ENCODE data around the gene MUC3A.

MUC3A gene

DNA sequence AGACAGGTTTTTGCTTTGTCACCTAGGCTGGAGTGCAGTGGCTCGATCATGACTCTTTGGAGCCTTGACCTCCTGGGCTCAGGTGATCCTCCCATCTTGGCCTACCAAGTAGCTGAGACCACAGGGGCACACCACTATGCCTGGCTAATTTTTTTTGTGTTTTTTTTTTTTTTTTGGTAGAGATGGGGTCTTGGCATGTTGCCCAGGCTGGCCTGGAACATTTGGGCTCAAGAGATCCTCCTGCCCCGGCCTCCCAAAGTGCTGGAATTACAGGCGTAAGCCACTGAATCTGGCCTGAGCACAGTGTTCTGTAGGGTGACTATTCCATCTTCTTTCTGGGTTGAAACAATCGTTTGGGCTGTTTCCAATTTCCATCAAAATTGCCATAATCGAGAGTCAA lies 1.5 kb upstream of the MUC3A start:
- DNase-seq: no peak

DNA sequence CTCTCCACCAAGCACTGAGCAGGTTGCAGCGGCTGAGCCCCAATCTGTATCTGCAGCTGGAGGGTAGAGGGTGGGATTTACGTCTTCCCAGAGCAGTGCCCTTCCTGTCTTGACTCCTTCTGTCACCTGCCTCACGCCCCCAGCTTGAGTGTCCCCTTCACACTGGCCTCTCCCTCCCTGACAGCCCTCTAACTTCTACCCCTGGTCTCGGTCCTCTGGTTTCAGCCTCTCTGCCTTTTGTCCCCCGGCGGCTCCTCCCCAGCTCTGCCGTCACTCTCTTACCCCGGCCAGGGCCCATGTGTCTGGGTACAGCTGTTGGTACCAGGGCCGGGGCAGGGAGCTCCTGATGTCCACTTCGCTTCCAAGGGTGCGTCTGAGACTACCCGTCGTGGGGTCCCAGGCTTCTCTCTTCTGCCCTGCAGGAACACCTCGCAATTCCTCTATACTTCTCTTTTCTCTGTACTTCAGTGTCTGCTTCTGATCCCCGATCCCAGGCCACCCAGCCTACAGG lies 654 bp downstream of the MUC3A start:
- no peak for DNase-seq

DNA sequence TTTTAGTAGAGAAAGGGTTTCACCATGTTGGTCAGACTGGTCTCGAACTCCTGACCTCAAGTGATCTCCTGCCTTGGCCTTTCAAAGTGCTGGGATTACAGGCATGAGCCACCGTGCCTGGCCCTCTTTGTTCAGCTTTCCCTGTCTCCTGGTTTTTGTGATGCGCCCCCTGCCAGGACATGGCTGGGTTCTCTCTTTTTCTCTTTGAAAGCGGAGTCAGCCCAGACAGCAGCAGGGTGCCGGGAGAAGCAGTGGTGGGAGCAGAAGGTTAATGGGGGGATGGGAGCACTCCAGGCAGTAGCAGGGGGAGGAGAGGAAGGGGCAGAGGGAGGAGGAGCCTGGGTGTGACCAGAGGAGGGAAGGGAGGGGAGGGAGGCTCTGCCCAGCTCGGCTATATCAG lies 1.8 kb downstream of the MUC3A start:
- DNase-seq: no peak

DNA sequence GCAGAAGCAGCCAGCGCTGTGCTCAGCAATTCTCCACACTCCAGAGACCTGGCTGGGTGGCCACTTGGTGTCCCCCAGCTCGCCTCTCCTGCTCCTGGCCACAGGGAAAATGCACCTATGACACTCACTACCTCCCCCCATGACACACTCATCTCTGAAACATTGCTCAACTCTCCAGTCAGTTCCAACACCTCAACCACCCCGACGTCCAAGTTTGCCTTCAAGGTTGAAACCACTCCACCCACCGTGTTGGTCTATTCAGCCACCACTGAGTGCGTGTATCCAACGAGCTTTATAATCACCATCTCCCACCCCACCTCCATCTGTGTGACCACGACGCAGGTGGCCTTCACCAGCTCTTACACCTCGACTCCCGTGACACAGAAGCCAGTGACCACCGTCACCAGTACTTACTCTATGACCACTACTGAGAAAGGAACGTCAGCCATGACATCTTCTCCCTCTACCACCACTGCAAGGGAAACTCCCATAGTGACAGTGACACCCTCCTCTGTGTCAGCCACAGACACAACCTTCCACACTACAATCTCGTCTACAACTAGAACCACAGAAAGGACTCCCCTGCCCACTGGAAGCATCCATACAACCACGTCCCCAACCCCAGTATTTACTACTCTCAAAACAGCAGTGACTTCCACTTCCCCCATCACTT lies 2.7 kb downstream of the MUC3A start:
- no peak for DNase-seq

DNA sequence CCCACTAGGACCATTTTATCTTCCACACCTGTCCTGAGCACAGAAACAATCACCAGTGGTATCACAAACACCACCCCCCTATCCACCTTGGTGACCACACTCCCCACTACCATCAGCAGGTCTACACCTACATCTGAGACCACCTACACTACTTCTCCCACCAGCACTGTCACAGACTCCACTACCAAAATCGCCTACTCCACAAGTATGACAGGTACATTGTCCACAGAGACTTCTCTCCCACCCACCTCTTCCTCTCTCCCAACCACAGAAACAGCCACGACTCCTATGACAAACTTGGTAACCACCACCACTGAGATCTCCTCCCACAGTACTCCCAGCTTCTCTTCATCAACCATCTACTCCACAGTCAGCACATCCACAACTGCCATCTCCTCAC lies 3.3 kb downstream of the MUC3A start:
- DNase-seq: no peak

DNA sequence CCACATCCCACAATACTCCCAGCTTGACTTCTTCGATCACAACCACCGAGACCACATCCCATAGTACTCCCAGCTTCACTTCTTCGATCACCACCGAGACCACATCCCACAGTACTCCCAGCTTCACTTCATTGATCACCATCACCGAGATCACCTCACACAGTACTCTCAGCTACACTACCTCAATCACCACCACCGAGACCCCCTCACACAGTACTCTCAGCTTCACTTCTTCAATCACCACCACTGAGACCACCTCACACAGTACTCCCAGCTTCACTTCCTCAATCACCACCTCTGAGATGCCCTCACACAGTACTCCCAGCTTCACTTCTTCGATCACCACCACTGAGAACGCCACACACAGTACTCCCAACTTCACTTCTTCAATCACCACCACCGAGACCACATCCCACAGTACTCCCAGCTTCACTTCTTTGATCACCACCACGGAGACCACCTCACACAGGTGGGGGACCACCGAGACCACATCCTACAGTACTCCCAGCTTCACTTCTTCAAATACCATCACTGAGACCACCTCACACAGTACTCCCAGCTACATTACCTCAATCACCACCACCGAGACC lies 8.6 kb downstream of the MUC3A start:
- no peak for DNase-seq

DNA sequence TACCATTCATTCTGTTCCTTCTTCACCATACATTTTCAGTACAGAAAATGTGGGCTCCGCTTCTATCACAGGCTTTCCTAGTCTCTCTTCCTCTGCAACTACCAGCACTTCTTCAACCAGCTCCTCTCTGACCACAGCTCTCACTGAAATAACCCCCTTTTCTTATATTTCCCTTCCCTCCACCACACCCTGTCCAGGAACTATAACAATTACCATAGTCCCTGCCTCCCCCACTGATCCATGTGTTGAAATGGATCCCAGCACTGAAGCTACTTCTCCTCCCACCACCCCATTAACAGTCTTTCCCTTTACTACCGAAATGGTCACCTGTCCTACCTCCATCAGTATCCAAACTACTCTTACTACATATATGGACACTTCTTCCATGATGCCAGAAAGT lies 10.6 kb downstream of the MUC3A start:
- DNase-seq: no peak

DNA sequence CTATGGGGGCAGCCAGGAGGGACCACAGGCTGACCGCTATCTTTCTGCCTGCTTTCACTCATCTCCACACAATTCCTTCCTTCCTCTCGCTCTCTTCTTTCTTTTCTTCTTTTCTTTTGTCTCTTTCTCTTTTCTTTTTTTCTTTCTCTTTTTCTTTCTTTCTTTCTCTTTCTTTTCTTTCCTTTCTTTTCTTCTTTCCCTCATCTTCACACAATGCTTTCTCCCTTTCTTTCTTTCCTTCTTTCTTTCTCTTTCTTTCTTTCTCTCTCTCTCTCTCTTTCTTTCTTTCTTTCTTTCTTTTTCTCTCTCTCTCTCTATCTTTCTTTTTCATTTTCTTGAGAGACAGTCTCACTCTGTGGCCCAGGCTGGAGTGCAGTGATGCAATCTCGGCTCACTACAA lies 13.2 kb downstream of the MUC3A start:
- no peak for DNase-seq

DNA sequence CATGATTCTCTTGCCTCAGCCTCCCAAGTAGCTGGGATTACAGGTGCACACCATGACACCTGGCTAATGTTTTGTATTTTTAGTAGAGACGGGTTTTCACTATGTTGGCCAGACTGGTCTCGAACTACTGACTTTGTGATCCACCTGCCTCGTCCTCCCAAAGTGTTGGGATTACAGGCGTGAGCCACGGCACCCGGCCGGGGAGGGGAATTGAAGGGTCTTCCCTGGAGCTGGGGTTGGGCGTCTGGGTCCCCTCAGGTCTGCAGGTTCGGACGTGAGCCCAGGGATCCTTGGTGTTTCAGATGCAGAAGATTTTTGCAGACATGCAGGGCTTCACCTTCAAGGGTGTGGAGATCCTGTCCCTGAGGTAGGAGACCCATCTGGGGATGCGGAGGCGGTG lies 14.1 kb downstream of the MUC3A start:
- no peak for DNase-seq

DNA sequence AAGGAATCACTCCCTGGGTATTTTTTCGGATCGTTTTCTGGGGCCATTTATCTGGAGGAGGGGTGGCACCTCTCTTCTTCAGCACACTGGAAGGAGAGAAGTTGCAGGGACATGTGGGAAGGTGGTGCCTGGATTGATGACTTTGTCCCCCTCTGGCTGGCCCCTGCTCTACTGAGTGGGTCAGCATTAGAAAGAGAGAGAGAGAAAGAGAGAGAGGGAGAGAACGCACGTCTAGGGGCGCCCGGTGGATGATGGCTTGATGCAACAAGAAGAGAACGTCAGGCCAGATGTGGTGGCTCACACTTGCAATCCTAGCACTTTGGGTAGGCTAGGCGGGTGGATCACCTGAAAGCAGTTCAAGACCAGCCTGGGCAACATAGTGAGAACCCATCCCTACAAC lies 14.5 kb downstream of the MUC3A start:
- no peak for DNase-seq

DNA sequence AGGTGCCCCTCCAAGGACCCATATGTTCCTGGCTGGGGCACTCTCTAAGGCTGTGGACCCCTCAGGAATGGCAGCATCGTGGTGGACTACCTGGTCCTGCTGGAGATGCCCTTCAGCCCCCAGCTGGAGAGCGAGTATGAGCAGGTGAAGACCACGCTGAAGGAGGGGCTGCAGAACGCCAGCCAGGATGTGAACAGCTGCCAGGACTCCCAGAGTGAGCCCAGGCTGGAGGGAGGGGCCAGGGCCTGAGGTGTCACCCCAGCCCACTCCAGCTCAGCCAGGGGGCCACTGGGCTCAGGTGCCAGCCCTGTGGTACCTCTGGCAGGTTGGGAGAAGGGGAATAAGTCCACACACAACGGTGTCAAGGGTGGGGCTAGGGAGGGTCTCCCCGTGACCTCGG lies 15.3 kb downstream of the MUC3A start:
- no peak for DNase-seq

DNA sequence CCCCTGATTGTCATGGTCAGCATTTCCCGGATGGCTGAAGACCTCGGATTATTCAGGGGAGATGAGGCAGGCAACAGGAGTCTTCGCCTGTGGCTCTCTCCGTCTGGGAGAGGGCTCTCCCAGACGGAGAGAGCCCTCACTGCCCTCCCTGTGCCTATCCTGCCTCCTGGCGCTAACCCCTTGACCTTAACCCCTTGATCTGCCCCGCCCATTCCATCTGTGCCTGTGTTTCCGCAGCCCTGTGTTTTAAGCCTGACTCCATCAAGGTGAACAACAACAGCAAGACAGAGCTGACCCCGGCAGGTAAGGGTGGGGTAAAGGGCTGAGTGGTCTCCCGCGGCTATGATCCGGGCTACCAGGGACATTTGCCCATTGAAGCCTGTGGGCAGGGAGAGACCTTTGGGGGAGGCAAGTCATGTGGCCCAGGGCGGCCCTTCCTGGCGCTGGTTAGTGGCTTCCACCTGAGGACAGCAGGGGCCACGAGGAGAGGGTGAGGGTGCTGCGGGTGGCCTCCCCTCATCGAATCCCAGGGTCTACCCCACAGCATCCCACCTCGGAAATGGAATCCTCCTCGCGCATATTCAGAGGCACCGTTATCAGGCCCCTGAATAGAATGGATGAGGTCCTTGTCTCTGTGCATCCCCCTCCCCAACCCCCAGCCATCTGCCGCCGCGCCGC lies 15.8 kb downstream of the MUC3A start:
- DNase-seq: no peak

DNA sequence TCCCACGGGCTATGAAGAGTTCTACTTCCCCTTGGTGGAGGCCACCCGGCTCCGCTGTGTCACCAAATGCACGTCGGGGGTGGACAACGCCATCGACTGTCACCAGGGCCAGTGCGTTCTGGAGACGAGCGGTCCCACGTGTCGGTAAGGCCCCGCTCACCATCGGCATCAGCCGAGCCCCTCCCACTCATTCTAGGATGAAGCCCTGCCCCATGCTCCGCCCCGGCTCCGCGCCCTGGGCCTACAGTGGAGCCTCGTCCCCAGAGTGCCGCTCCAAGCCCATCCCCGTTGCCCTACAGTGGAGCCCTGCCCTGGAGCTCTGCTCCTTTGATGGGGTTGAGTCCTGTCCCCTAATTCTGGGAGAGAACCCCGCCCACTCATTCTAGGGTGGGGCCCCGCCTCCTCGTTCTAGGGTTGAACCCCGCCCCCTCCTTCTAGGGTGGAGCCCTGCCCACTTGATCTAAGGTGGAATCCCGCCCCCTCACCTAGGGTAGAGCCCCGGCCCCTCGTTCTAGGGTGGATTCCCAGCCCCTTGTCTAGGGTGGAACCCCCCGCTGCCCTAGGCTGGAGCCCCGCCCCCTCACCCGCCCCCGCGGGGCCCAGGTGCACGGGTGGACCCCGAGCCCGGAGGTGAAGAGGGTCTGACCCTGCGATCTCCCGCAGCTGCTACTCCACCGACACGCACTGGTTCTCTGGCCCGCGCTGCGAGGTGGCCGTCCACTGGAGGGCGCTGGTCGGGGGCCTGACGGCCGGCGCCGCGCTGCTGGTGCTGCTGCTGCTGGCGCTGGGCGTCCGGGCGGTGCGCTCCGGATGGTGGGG lies 16.6 kb downstream of the MUC3A start:
- no peak for DNase-seq

DNA sequence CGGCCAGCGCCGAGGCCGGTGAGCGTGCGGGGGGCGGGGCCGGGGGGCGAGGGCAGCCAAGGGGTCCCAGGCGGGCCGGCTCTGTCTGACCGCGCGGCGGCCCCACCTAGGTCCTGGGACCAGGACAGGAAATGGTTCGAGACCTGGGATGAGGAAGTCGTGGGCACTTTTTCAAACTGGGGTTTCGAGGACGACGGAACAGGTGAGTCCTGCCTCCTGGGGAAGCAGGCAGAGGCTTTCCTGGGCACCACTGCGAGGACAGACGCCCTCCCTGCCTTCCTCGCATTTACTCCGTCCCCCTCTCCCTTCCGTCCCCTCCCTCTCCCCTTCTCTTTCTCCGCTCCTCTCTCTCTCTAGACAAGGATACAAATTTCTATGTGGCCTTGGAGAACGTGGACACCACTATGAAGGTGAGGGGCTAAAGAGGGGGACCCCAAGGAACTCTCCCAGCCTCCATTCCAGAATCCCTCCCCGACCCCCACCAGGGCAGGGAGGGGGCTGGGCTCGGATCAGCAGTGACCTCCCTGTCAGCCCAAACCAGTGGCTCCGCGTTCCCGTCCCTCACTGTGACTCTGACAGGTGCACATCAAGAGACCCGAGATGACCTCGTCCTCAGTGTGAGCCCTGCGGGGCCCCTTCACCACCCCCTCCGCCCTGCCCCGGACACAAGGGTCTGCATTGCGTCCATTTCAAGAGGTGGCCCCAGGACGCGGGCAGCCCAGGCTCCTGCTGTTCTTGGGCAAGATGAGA lies 17.4 kb downstream of the MUC3A start:
- DNase-seq: no peak

DNA sequence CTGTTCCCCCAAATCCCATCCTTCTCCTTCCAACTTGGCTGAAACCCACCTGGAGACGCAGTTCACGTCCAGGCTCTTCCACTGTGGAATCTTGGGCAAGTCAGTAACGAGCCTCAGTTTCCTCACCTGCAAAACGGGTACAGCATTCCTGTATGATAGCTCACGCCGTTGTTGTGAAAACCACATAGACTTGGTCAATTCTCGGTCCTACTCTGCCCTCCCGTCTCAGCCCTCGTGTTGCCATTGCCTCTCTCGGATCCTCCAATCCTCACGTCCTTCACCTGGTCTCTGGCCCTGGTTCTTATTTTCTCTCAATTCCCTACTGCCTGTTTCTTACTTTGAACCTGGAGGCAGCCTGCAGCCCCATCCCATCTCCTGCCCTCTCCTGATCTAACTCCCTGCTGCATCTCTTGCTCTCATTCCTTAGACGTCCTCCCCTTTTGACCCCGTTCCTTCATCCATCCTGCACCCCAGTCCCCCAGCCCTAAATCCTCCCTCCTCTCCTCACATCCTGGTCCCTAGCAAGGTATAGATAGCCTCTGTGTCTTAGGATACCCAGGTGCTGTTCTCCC lies 18.0 kb downstream of the MUC3A start:
- DNase-seq: no peak

DNA sequence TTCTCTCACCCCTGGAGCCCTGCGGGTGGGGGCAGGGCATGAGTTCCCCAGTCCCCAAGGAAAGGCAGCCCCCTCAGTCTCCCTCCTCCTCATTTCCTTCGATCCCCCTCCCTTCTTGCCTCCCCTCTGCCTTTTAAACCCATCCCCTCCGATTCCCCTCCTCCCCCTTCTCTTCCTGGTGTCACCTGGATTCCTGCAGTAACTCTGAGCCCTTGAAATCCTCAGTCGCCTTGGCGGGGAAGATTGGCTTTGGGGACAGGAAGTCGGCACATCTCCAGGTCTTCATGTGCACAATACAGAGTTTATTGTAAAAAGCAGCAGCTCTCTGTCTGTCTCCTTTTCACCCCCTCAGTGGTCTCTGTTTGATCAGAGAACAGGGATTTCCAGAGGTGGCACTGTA lies 18.7 kb downstream of the MUC3A start:
- DNase-seq: no peak

DNA sequence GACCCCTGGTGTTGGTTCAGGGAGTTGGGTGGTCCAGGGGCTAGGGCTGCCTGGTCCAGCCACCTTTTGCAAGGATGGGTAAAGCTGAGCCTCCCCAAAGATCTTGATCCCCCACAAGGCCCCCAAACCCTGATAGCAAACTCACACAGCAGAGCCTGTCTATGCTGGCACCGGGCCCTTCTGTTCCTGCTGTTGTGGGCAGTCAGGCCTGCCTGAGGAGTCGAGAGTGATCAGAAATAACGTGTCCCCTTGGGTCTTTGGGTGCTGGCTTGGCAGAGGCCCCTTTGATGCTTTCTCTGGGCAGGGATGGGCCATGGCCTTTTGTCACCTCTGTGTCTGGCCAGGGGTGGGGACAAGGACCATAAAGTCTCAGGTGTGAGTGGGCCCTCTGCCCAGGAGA lies 19.3 kb downstream of the MUC3A start:
- DNase-seq: no peak

DNA sequence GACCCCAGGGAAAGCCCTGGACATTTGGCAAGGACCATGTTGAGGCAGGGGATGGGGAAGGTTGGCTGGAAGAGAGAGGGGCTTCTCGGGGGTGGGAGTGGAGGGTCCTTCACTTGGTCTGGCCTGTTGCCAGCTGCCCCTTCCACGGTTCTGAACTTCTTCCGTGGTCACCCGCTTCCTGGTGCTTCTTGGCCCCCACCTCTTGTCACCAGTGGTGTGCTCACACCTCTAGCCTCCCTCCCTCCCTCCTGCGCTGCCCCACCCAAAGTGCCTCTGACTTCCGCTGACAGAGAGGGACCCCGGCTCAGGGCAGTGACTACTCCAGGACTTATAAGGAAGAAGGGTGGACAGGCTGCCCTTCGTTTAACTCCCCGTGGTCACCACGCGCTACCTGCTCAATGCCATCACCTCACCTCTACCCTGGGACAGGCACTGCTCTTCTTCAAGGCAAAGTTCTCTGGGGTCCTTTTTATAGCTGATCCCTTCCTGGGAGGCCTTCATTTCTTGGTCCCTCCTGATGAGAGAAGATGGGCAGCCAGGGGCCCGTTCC lies 19.8 kb downstream of the MUC3A start, which contains the start of gene MUC12:
Gene MUC12 (plus strand): TSS at position 500 of the 550 bp plus-strand sequence. CDS start 58 bp downstream, outside the sequence.
- no peak for DNase-seq

DNA sequence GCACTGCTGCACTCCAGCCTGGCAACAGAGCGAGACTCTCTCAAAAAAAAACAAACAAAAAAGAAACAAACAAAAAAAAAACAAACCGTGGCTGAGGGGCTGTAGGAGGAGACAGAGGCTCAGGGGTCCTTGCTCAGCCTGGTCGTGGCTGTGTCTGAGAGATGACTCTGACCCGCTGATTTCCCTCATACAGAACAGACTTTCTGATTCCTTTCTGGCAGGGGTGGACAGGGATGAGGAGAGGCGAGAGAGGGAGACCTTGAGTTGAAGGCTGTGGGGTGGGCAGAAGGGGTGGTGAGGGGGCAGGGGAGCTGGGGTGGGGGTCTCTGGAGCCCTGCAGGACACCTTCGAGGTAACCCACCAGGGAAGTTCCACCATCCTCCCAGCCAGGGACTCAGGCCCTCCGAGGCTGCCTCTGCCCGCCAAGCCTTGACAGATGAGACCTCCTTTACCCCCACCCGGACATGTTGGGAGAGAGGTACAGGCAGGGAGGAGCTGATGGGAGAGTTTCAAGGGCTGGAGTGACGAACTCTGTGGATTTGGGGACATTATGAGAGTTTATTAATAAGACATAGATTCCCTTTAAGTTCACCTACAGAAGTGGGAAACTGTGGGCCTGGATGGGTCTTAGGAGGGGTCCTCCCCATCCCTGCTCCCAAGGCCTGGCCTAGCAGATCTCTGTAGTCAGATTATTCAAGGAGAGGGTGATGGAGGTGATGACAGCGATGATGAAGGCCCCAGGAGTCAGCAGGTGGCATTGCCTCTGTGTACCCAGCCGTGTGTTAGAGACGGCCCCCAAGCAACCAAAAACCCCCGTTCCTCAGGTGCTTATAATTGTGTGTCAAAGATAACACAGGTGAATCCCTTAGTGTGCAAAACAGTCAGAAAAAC lies 22.0 kb downstream of the MUC3A start:
- no peak for DNase-seq

DNA sequence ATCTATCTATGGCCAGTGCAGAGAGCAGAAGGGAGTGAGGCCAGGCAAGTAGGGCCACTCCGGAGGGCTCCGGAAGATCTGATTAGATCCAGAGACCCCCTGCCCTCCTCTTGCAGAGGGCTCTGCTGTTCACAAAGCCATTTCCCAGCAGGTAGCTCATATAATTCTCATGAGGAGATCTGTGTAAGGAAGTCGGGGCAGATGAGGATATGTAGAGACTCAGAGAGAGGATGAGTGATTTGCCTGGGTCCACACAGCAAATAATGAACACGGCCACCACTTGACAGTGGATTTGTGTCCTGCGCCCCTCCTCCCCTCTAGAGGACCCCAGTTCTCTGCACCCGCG lies 22.6 kb downstream of the MUC3A start:
- DNase-seq: no peak

DNA sequence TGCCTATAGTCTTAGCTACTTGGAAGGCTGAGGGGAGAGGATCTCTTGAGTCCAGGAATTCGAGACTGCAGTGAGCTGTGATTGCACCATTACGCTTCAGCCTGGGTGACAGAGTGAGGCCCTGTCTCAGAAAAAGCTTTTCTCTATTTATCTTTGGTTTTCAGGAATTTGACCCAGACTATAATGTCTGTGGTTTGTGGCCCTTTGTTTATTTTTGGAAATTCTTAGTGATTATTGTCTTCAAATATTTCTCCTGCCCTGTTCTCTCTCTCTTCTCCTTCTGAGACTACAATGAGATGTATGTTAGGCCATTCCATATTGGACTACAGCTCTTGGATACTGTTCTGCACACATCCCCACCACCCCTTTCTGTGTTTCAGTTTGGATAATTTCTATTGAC lies 24.7 kb downstream of the MUC3A start:
- DNase-seq: no peak

All from activated CD4-positive, CD25-positive, alpha-beta regulatory T cell (primary cell).